WTC11 (cell line): ENCODE data around the gene FNDC3B. TPM values are rescaled to one million over a fixed set of nuclear protein-coding genes. Genes with fewer than 3 reads are reported as not detected.

Source experiments
- ATAC-seq: fragments of 200-7000 bp; cut with Tn5 transposase; 2 replicates; pipeline ENCODE4 v1.10.0; 2021; ENCODE audit warnings: mild to moderate bottlenecking, moderate library complexity
- CTCF ChIA-PET: fragments of 300-600 bp; sonication (Branson Sonifier 250); formaldehyde crosslinking; loops from one replicate; lab custom pipeline; 2021; ENCODE audit warnings: antibody characterized with exemption; lab: Charles Lee
- POLR2A ChIA-PET: fragments of 350-600 bp; sonication (Branson Sonifier 250); formaldehyde crosslinking; loops from one replicate; lab custom pipeline; 2021; ENCODE audit warnings: antibody characterized with exemption; lab: Charles Lee
- DNase-seq: peaks from one replicate; pipeline ENCODE4 v3.0.0; 2021; ENCODE audit warnings: low spot score
- H3K27ac Mint-ChIP-seq: 2 replicates; pipeline ENCODE4 v1.8.0; 2021; ENCODE audit warnings: mixed read lengths
- H3K27me3 Mint-ChIP-seq: 2 replicates; pipeline ENCODE4 v1.8.0; 2021; ENCODE audit warnings: low read depth, mild to moderate bottlenecking, moderate library complexity, mixed read lengths
- H3K36me3 Mint-ChIP-seq: 2 replicates; pipeline ENCODE4 v1.8.0; 2021; ENCODE audit warnings: mixed read lengths
- H3K4me1 Mint-ChIP-seq: 2 replicates; pipeline ENCODE4 v1.8.0; 2022; ENCODE audit warnings: mixed read lengths
- H3K4me3 Mint-ChIP-seq: 2 replicates; pipeline ENCODE4 v1.8.0; 2021; ENCODE audit warnings: mild to moderate bottlenecking, moderate library complexity, mixed read lengths
- H3K9me3 Mint-ChIP-seq: 2 replicates; pipeline ENCODE4 v1.8.0; 2021; ENCODE audit warnings: mixed read lengths
- ESRRA ChIP-seq: sonication (generic); formaldehyde crosslinking; IDR thresholded peaks from 2 replicates; pipeline ENCODE4 v1.8.1; 2022; ENCODE audit warnings: mild to moderate bottlenecking, missing genetic modification reagents, borderline replicate concordance
- FOXP4 ChIP-seq: sonication (generic); formaldehyde crosslinking; IDR thresholded peaks from 2 replicates; pipeline ENCODE4 v1.8.0; 2022; ENCODE audit warnings: mild to moderate bottlenecking, missing genetic modification reagents
- IRF2 ChIP-seq: sonication (generic); formaldehyde crosslinking; IDR thresholded peaks from 2 replicates; pipeline ENCODE4 v1.8.0; 2022; ENCODE audit warnings: low read depth, missing genetic modification reagents, borderline replicate concordance
- MAX ChIP-seq: sonication (generic); formaldehyde crosslinking; IDR thresholded peaks from 2 replicates; pipeline ENCODE4 v1.8.0; 2022; ENCODE audit warnings: mild to moderate bottlenecking, missing genetic modification reagents
- MLX ChIP-seq: sonication (generic); formaldehyde crosslinking; IDR thresholded peaks from 2 replicates; pipeline ENCODE4 v1.8.1; 2023; ENCODE audit warnings: mild to moderate bottlenecking, missing genetic modification reagents, moderate library complexity
- NFATC4 ChIP-seq: fragments of 250-450 bp; sonication (Bioruptor Pico); IDR thresholded peaks from 2 replicates; pipeline ENCODE4 v1.9.0; 2021; ENCODE audit warnings: mild to moderate bottlenecking
- NR3C1 ChIP-seq: sonication (generic); formaldehyde crosslinking; conservative IDR thresholded peaks from 2 replicates; pipeline ENCODE4 v1.8.1; 2023; ENCODE audit warnings: low read depth, mild to moderate bottlenecking, missing genetic modification reagents
- RORB ChIP-seq: fragments of 250-450 bp; sonication (Bioruptor Pico); IDR thresholded peaks from 2 replicates; pipeline ENCODE4 v1.9.0; 2021; ENCODE audit warnings: mild to moderate bottlenecking
- STAT6 ChIP-seq: sonication (generic); formaldehyde crosslinking; conservative IDR thresholded peaks from 2 replicates; pipeline ENCODE4 v1.8.1; 2023; ENCODE audit warnings: mild to moderate bottlenecking, low read depth, missing genetic modification reagents, moderate library complexity
- USF1 ChIP-seq: sonication (generic); formaldehyde crosslinking; IDR thresholded peaks from 2 replicates; pipeline ENCODE4 v1.8.0; 2022; ENCODE audit warnings: mild to moderate bottlenecking, missing genetic modification reagents
- ZNF232 ChIP-seq: sonication (generic); formaldehyde crosslinking; IDR thresholded peaks from 2 replicates; pipeline ENCODE4 v1.8.0; 2022; ENCODE audit warnings: mild to moderate bottlenecking, missing genetic modification reagents
- ZNF425 ChIP-seq: fragments of 250-450 bp; sonication (Bioruptor Pico); conservative IDR thresholded peaks from 2 replicates; pipeline ENCODE4 v1.9.0; 2021; ENCODE audit warnings: mild to moderate bottlenecking
- ZNF671 ChIP-seq: fragments of 250-450 bp; sonication (Bioruptor Pico); IDR thresholded peaks from 2 replicates; pipeline ENCODE4 v1.8.0; 2021; ENCODE audit warnings: mild to moderate bottlenecking
- ZSCAN18 ChIP-seq: fragments of 250-450 bp; sonication (Bioruptor Pico); IDR thresholded peaks from 2 replicates; pipeline ENCODE4 v2.1.2; 2022; ENCODE audit warnings: mild to moderate bottlenecking, moderate library complexity
- total RNA-seq: library from RNA; stranded (reverse); gene quantifications from 3 replicates; pipeline ENCODE4 v1.2.3, GENCODE V29; 2021

Gene FNDC3B
- total RNA-seq, 1 experiment from 2014 or later = 42.8 TPM

- no peak for TF ChIP-seq MLX (CRISPR knock-in tag)
- no peak for TF ChIP-seq RORB (CRISPR knock-in tag)
- TF ChIP-seq STAT6 (CRISPR knock-in tag) = no peak
- TF ChIP-seq NR3C1 (CRISPR knock-in tag) = no peak
- no peak for TF ChIP-seq MAX (CRISPR knock-in tag)
- TF ChIP-seq IRF2 (CRISPR knock-in tag) = no peak
- no peak for TF ChIP-seq FOXP4 (CRISPR knock-in tag)
- no peak for TF ChIP-seq NFATC4
- no peak for TF ChIP-seq USF1 (CRISPR knock-in tag)
- peaks cover 3% of the 10 kb centered on the region; the same call in 1 of the 2 replicates for H3K36me3 Mint-ChIP-seq
- DNase-seq (no peak), ATAC-seq (no peak)
- peaks cover 8% of the 10 kb centered on the region for H3K4me1 Mint-ChIP-seq
- H3K9me3 Mint-ChIP-seq = no peaks in the 10 kb centered on the region
- H3K27ac Mint-ChIP-seq = no peak overlapping the region
- no peaks in the 10 kb centered on the region for H3K27me3 Mint-ChIP-seq
- ChIA-PET POLR2A (no interaction called here), CTCF (interaction anchor here (0.9 kb wide), 1 partner anchor 821 kb away, joined by 3 read pairs; no protein-coding TSS in a partner anchor)
- no peak overlapping the region for H3K4me3 Mint-ChIP-seq
Observed at GRCh38 chr3:172274906-172275305, 235.5 kb downstream of the FNDC3B start.

- no peaks in the 10 kb centered on the region for H3K9me3 Mint-ChIP-seq
- ChIA-PET CTCF (interaction anchor here (0.7 to 1.3 kb wide), 3 partner anchors 57 to 822 kb away, joined by 3 read pairs; no protein-coding TSS in a partner anchor), POLR2A (no interaction called here)
- DNase-seq (no peak), ATAC-seq (no peak)
- H3K27me3 Mint-ChIP-seq = no peaks in the 10 kb centered on the region
- H3K36me3 Mint-ChIP-seq = peaks cover 3% of the 10 kb centered on the region; the same call in 1 of the 2 replicates
- peaks cover 8% of the 10 kb centered on the region for H3K4me1 Mint-ChIP-seq
- no peak for TF ChIP-seq ZNF425 (CRISPR knock-in tag)
- no peak for TF ChIP-seq ZSCAN18
- no peak for TF ChIP-seq ZNF232 (CRISPR knock-in tag)
- TF ChIP-seq ESRRA = no peak
- no peak for TF ChIP-seq ZNF671 (CRISPR knock-in tag)
- no peak overlapping the region for H3K27ac Mint-ChIP-seq
- no peak overlapping the region for H3K4me3 Mint-ChIP-seq
Observed at GRCh38 chr3:172275586-172275985, 236.2 kb downstream of the FNDC3B start.
